ENCODE results near the gene NWD2. TPM values are rescaled to one million over a fixed set of nuclear protein-coding genes. Genes with fewer than 3 reads are reported as not detected.

Gene NWD2
- total and polyA plus RNA-seq, 9 of the 15 experiments (the other 6 are each of a cell fraction or from before 2014, with no cell fraction given), result not detected

DNA sequence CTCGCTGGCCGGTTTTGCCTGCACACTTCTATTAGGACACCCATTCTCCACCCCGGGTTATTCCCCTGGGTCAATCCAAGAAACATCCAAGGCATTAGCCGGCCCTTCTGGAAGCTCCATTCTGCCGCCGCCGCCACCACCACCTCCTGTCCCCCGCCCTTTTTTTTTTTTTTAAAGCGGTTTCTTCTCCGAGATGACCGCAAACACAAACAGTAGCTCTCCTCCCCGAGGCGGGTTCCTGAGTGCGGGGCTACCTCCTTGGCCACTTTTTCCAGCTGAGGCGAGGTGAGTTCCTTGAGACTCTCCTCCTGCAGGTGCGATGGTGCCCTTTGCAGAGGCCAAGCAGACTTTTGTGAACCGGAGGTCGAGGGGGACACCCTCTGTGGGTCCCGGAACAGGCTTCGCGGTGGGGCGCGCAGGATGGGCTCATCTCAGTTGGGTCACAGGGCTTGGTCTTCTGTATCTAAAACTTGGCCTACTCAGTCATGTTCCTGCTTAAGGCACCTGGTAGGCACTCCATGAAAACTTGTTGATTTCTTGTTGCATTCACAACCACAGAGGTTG lies 930 bp downstream of the NWD2 start (continued):
- no peak for TF ChIP-seq ELF2 (CRISPR knock-in tag; IDR thresholded peaks at IDR 0.05)
- no peak for TF ChIP-seq SP1 (CRISPR knock-in tag; IDR thresholded peaks at IDR 0.05)
- no peak for TF ChIP-seq ZNF551 (CRISPR knock-in tag; IDR thresholded peaks at IDR 0.05)

DNA sequence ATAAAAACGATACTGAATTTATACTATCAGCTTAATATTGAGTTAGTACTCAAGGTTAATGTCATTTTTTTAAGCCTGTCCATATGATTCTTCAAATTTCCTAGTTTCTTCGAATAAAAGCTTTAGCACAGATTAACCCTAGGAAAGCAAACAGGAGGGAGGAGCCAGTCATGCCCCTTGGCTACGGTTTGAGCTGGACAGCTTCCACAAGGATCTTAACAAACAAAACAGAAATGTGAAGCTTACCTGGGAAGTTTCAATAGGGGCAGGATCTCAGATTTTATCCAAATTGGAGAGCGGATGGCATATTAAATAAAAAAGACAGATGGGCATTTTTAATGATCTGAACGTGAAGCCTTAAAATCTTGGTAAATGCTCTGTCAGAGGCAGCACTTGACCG lies 2.3 kb downstream of the NWD2 start:
- no peak for DNase-seq (ENCODE audit: extremely low read depth in 1 of 4, low spot score in 3 of 4)
- Histone ChIP-seq H3K9me1 (ENCODE audit: control insufficient read depth, insufficient read depth, low read length) (no peaks in the 10 kb centered on the region), H3K27me3 (ENCODE audit: control insufficient read depth in 2 of 2, insufficient read depth in 2 of 2, low read length in 2 of 2) (no peaks in the 10 kb centered on the region; a peak in 1 of 5 replicates), H3K9me3 (replicated peaks; ENCODE audit: control insufficient read depth, insufficient read depth, low read depth, low read length) (no peaks in the 10 kb centered on the region), H3K4me3 (no peak overlapping the region), H3K27ac (ENCODE audit: extremely low read depth, low read depth, low read length) (no peak overlapping the region), H3K4me2 (ENCODE audit: insufficient read depth, low read length) (no peak overlapping the region), H3K9ac (ENCODE audit: insufficient read depth in 1 of 2, low read depth in 2 of 2, low read length in 2 of 2) (no peak overlapping the region), H3K79me2 (ENCODE audit: control insufficient read depth, insufficient read depth, low read length) (no peaks in the 10 kb centered on the region), H3K36me3 (ENCODE audit: control insufficient read depth, insufficient read depth, low read length) (no peaks in the 10 kb centered on the region), H2AFZ (ENCODE audit: low read depth, low read length) (no peak overlapping the region), H3K4me1 (replicated peaks in 1 of 2; ENCODE audit: control insufficient read depth in 2 of 2, insufficient read depth in 2 of 2, low read length in 2 of 2) (peaks cover 0 to 6% of the 10 kb centered on the region in 2 experiments; a peak in 1 of 5 replicates), H4K20me1 (replicated peaks; ENCODE audit: control insufficient read depth, insufficient read depth, low read length) (no peaks in the 10 kb centered on the region)
- POLR2A ChIA-PET, result no interaction called here
- intact Hi-C loops (cut with micrococcal nuclease), result no loop called here
- no peak for FAIRE-seq
- in situ Hi-C loops (cut with MboI), result no loop called here
- no peak for ATAC-seq
- CTCF ChIA-PET (ENCODE audit: low intra/inter-chr PET ratio), result no interaction called here
- 2% methylated on average over 6 of the region's 6 CpGs for WGBS (ENCODE audit: insufficient coverage, low coverage, missing lambda C conversion rate)
- TF ChIP-seq, protein P1, sequence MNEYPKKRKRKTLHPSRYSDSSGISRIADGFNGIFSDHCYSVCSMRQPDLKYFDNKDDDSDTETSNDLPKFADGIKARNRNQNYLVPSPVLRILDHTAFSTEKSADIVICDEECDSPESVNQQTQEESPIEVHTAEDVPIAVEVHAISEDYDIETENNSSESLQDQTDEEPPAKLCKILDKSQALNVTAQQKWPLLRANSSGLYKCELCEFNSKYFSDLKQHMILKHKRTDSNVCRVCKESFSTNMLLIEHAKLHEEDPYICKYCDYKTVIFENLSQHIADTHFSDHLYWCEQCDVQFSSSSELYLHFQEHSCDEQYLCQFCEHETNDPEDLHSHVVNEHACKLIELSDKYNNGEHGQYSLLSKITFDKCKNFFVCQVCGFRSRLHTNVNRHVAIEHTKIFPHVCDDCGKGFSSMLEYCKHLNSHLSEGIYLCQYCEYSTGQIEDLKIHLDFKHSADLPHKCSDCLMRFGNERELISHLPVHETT (CRISPR knock-in tag; conservative IDR thresholded peaks at IDR 0.05 in 1 of 2, IDR thresholded peaks at IDR 0.05 in 1 of 2), result no peak
- TF ChIP-seq SP2 (IDR thresholded peaks at IDR 0.05; ENCODE audit: extremely low read depth, low read depth, low read length, poor library complexity, severe bottlenecking), result no peak
- no peak for TF ChIP-seq CBX8 (IDR thresholded peaks at IDR 0.05; ENCODE audit: borderline replicate concordance, extremely low read depth, low read depth, low read length, poor library complexity, severe bottlenecking)
- no peak for TF ChIP-seq IFI16 (CRISPR knock-in tag; IDR thresholded peaks at IDR 0.05)
- TF ChIP-seq, protein P2, sequence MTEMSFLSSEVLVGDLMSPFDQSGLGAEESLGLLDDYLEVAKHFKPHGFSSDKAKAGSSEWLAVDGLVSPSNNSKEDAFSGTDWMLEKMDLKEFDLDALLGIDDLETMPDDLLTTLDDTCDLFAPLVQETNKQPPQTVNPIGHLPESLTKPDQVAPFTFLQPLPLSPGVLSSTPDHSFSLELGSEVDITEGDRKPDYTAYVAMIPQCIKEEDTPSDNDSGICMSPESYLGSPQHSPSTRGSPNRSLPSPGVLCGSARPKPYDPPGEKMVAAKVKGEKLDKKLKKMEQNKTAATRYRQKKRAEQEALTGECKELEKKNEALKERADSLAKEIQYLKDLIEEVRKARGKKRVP (CRISPR knock-in tag; IDR thresholded peaks at IDR 0.05), result no peak
- TF ChIP-seq, protein P3, sequence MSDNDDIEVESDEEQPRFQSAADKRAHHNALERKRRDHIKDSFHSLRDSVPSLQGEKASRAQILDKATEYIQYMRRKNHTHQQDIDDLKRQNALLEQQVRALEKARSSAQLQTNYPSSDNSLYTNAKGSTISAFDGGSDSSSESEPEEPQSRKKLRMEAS (CRISPR knock-in tag; IDR thresholded peaks at IDR 0.05), result no peak
- TF ChIP-seq ZNF23 (CRISPR knock-in tag; IDR thresholded peaks at IDR 0.05), result no peak
- TF ChIP-seq ZKSCAN8 (CRISPR knock-in tag; IDR thresholded peaks at IDR 0.05), result no peak
- no peak for TF ChIP-seq TBL1XR1 (IDR thresholded peaks at IDR 0.05; ENCODE audit: low read length in 2 of 2)
- TF ChIP-seq ZFX (CRISPR knock-in tag; IDR thresholded peaks at IDR 0.05), result no peak
- TF ChIP-seq, protein P4, sequence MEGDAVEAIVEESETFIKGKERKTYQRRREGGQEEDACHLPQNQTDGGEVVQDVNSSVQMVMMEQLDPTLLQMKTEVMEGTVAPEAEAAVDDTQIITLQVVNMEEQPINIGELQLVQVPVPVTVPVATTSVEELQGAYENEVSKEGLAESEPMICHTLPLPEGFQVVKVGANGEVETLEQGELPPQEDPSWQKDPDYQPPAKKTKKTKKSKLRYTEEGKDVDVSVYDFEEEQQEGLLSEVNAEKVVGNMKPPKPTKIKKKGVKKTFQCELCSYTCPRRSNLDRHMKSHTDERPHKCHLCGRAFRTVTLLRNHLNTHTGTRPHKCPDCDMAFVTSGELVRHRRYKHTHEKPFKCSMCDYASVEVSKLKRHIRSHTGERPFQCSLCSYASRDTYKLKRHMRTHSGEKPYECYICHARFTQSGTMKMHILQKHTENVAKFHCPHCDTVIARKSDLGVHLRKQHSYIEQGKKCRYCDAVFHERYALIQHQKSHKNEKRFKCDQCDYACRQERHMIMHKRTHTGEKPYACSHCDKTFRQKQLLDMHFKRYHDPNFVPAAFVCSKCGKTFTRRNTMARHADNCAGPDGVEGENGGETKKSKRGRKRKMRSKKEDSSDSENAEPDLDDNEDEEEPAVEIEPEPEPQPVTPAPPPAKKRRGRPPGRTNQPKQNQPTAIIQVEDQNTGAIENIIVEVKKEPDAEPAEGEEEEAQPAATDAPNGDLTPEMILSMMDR (IDR thresholded peaks at IDR 0.05 in 2 of 3, conservative IDR thresholded peaks at IDR 0.05 in 1 of 3; ENCODE audit: insufficient read depth in 2 of 3, low read depth in 1 of 3, low read length in 3 of 3), result no peak
- no peak for TF ChIP-seq EHMT2 (IDR thresholded peaks at IDR 0.05)
- BruUV-seq (replicated peaks), result no TSS peak
